ENCODE data around the gene UNK. TPM values are rescaled to one million over a fixed set of nuclear protein-coding genes. Genes with fewer than 3 reads are reported as not detected.
A peak's percentile ranks its signal among the peaks of the same experiment; 100 is the strongest.

UNK gene
- total RNA-seq, 6 donors from 2014 or later = 22.4 to 97.4 (median 31.4) TPM

DNA sequence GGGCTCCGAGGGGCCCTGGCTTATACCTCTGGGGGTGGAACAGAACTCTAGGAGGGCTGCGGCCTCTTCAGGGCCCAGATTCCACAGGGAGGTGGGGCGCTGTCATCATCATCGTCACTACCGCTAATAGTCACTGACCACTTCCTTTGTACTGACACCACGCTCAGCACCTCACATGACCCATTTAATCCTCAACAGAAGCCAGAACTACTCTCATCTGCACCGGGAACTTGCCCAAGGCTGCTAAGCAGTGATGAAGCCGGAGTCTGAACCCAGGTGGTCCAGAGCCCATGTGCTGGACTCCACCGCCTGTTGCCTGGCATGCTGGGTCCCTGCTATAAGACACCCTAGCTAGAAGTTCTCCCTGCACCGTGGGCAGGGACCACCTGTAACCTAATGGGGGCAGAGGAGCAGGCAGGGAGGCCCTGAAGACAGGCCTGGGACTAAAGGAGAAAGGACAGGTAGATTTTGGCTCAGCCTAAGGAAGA lies 47.6 kb downstream of the UNK start:
- DNase-seq = peak in 1 of 2 donors; percentile 56
- TF ChIP-seq POLR2AphosphoS5 (IDR thresholded peaks at IDR 0.05) = peak; percentile 36 to 37
- peak in 1 of 4 donors; percentile 49 for TF ChIP-seq POLR2A (IDR thresholded peaks at IDR 0.05)
- no peak for TF ChIP-seq EP300 (IDR thresholded peaks at IDR 0.05)
- TF ChIP-seq, protein P1, sequence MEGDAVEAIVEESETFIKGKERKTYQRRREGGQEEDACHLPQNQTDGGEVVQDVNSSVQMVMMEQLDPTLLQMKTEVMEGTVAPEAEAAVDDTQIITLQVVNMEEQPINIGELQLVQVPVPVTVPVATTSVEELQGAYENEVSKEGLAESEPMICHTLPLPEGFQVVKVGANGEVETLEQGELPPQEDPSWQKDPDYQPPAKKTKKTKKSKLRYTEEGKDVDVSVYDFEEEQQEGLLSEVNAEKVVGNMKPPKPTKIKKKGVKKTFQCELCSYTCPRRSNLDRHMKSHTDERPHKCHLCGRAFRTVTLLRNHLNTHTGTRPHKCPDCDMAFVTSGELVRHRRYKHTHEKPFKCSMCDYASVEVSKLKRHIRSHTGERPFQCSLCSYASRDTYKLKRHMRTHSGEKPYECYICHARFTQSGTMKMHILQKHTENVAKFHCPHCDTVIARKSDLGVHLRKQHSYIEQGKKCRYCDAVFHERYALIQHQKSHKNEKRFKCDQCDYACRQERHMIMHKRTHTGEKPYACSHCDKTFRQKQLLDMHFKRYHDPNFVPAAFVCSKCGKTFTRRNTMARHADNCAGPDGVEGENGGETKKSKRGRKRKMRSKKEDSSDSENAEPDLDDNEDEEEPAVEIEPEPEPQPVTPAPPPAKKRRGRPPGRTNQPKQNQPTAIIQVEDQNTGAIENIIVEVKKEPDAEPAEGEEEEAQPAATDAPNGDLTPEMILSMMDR (IDR thresholded peaks at IDR 0.05) = no peak
- Histone ChIP-seq H3K4me1 (peaks cover 9 to 26% (median 19%) of the 10 kb centered on the region in 4 donors), H3K27me3 (no peaks in the 10 kb centered on the region), H3K36me3 (peaks cover 5 to 69% (median 57%) of the 10 kb centered on the region in 4 donors), H3K27ac (peak overlapping the region; percentile 5 to 79 (median 63)), H3K9me3 (no peaks in the 10 kb centered on the region), H3K4me3 (no peak overlapping the region)
- 64 to 72% methylated on average over 10 of the region's 10 CpGs for WGBS, 2 donors
- peak; percentile 19 to 55 for ATAC-seq (ENCODE audit: low FRiP score in 2 of 2)

GRCh38 chr17:75832652-75833400 lies 48.2 kb downstream of the UNK start:
- Histone ChIP-seq H3K36me3 (peaks cover 5 to 69% (median 59%) of the 10 kb centered on the region in 4 donors), H3K27me3 (no peaks in the 10 kb centered on the region), H3K4me3 (no peak overlapping the region), H3K9me3 (no peaks in the 10 kb centered on the region), H3K27ac (peak overlapping the region; percentile 5 to 79 (median 63)), H3K4me1 (peaks cover 3 to 20% (median 13%) of the 10 kb centered on the region in 4 donors)
- TF ChIP-seq EP300 (IDR thresholded peaks at IDR 0.05) (no peak), POLR2A (IDR thresholded peaks at IDR 0.05) (no peak), POLR2AphosphoS5 (IDR thresholded peaks at IDR 0.05) (no peak)
- TF ChIP-seq, protein P1 (IDR thresholded peaks at IDR 0.05) = no peak
- no peak for DNase-seq
- no peak for ATAC-seq (ENCODE audit: low FRiP score in 2 of 2)
- 55 to 64% methylated on average over 17 to 20 of the region's 20 CpGs for WGBS, 2 donors

DNA sequence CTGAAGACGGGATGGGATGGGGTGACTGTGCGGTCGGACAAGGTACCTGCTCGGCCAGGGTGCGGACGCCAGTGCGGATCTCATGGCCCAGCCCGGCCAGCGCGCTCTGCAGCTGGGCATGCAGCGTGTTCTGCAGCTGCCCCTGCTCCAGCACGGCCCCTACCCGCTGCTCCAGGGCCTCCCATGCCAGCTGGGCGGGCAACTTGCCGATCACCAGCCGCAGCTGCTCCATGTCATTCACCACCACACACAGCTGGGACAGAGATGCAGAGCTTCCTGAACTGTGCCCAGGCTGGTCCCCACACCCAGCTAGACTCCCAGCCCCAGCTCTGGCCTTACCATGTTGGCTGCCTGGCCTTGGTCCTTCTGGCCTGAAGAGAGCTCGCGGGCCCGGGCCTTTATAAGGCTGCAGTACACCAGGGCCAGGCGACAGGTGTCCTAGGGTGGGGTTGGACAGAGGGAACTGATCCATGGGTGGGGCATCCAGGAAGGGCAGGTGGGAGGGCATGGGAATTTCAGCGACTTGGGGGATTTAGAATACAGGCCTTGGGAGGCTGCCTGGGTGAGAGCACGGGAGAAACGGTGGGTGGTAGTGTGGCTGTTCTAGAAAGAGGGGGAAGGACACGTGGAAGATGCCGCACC lies 49.8 kb downstream of the UNK start:
- H3K4me3 ChIP-seq = no peak overlapping the region
- TF ChIP-seq POLR2A (IDR thresholded peaks at IDR 0.05) (no peak), POLR2AphosphoS5 (IDR thresholded peaks at IDR 0.05) (no peak), EP300 (IDR thresholded peaks at IDR 0.05) (no peak)
- TF ChIP-seq, protein P1 (IDR thresholded peaks at IDR 0.05) = no peak
- WGBS, 2 donors = 95 to 98% methylated on average over 17 to 20 of the region's 25 CpGs
- H3K4me1 ChIP-seq = peaks cover 0 to 14% (median 7%) of the 10 kb centered on the region in 4 donors
- H3K27ac ChIP-seq = no peak overlapping the region
- no peaks in the 10 kb centered on the region for H3K27me3 ChIP-seq
- no peaks in the 10 kb centered on the region for H3K9me3 ChIP-seq
- peaks cover 0 to 63% (median 51%) of the 10 kb centered on the region in 4 donors for H3K36me3 ChIP-seq
- ATAC-seq (ENCODE audit: low FRiP score in 2 of 2) = no peak
- DNase-seq = no peak

DNA sequence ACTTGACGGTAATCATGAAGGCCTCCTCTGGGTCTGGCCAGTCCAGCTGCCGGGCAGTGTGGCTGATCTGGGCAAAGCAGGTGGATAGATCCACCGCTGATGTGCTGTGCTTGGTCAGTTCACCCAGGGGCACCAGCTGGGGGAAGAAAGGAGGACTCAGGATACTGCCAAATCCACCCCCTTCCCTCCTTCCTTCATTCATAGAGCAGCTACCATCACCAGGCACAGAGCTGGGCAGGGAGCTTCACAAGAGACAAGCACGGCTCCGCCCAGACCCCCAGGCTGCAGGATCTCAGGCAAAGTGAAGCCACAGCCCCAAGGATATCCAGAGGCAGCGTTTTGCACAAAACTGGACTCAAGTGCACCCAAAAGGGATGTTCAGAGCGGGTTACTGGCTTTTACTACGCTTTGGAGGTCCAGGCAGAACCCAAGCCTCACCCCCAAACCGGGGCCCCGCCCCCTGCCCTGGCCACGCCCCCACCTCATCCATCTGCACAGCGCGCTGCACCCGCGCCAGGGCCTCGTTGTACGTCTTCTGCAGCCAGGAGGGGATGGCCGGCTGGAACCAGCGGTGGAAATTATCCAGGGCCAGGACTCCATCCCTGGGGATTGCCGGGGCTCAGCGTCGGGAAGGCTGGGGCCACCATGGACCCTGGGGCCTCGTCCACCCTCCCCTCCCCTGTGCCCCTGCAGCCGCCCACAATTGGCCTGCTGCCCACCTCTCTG lies 50.5 kb downstream of the UNK start:
- Histone ChIP-seq H3K36me3 (peaks cover 0 to 64% (median 50%) of the 10 kb centered on the region in 4 donors), H3K27ac (no peak overlapping the region), H3K4me1 (peaks cover 0 to 14% (median 7%) of the 10 kb centered on the region in 4 donors), H3K4me3 (no peak overlapping the region), H3K9me3 (no peaks in the 10 kb centered on the region), H3K27me3 (no peaks in the 10 kb centered on the region)
- no peak for ATAC-seq (ENCODE audit: low FRiP score in 2 of 2)
- peak in 1 of 2 donors; percentile 89 for DNase-seq
- TF ChIP-seq POLR2AphosphoS5 (IDR thresholded peaks at IDR 0.05) = no peak
- TF ChIP-seq, protein P1 (IDR thresholded peaks at IDR 0.05) = no peak
- TF ChIP-seq POLR2A (IDR thresholded peaks at IDR 0.05) = no peak
- TF ChIP-seq EP300 (IDR thresholded peaks at IDR 0.05) = no peak
- WGBS, 2 donors = 77 to 87% methylated on average over 6 to 24 of the region's 24 CpGs

Data from upper lobe of left lung (tissue), 6 donors.